Measurements from ENCODE around the gene DCAF8.

The DCAF8 gene

GRCh38 chr1:160264795-160265307, 2.5 kb upstream of the DCAF8 start:
- no peak for DNase-seq (ENCODE audit: low read depth in 2 of 2)

- peak; percentile 58 to 62 for DNase-seq (ENCODE audit: low read depth in 2 of 2)
Measured at GRCh38 chr1:160261556-160261892, 825 bp downstream of the DCAF8 start.

- no peak for DNase-seq (ENCODE audit: low read depth in 2 of 2)
Measured at GRCh38 chr1:160260406-160261382, 1.7 kb downstream of the DCAF8 start.

- no peak for DNase-seq (ENCODE audit: low read depth in 2 of 2)
Measured at GRCh38 chr1:160258177-160258798, 4.1 kb downstream of the DCAF8 start.

GRCh38 chr1:160257411-160258015, 4.8 kb downstream of the DCAF8 start:
- no peak for DNase-seq (ENCODE audit: low read depth in 2 of 2)

GRCh38 chr1:160256396-160257046, 5.8 kb downstream of the DCAF8 start:
- no peak for DNase-seq (ENCODE audit: low read depth in 2 of 2)

GRCh38 chr1:160255781-160256300, 6.5 kb downstream of the DCAF8 start:
- DNase-seq (ENCODE audit: low read depth in 2 of 2): no peak

GRCh38 chr1:160251687-160252526, 10.4 kb downstream of the DCAF8 start:
- DNase-seq (ENCODE audit: low read depth in 2 of 2): peak; percentile 22 to 25

GRCh38 chr1:160251011-160251410, 11.3 kb downstream of the DCAF8 start:
- no peak for DNase-seq (ENCODE audit: low read depth in 2 of 2)

- no peak for DNase-seq (ENCODE audit: low read depth in 2 of 2)
Measured at GRCh38 chr1:160247053-160247452, 15.3 kb downstream of the DCAF8 start.

- DNase-seq (ENCODE audit: low read depth in 2 of 2): no peak
Measured at GRCh38 chr1:160245434-160245833, 16.9 kb downstream of the DCAF8 start.

- DNase-seq (ENCODE audit: low read depth in 2 of 2): no peak
Measured at GRCh38 chr1:160244209-160244608, 18.1 kb downstream of the DCAF8 start.

- DNase-seq (ENCODE audit: low read depth in 2 of 2): no peak
Measured at GRCh38 chr1:160243767-160244166, 18.6 kb downstream of the DCAF8 start.

GRCh38 chr1:160239582-160240299, 22.6 kb downstream of the DCAF8 start:
- no peak for DNase-seq (ENCODE audit: low read depth in 2 of 2)

- no peak for DNase-seq (ENCODE audit: low read depth in 2 of 2)
Measured at GRCh38 chr1:160238408-160238807, 23.9 kb downstream of the DCAF8 start.

GRCh38 chr1:160237558-160237957, 24.8 kb downstream of the DCAF8 start:
- no peak for DNase-seq (ENCODE audit: low read depth in 2 of 2)

GRCh38 chr1:160236806-160237205, 25.5 kb downstream of the DCAF8 start:
- no peak for DNase-seq (ENCODE audit: low read depth in 2 of 2)

GRCh38 chr1:160232911-160233310, 29.4 kb downstream of the DCAF8 start:
- no peak for DNase-seq (ENCODE audit: low read depth in 2 of 2)

GRCh38 chr1:160228431-160228830, 33.9 kb downstream of the DCAF8 start:
- no peak for DNase-seq (ENCODE audit: low read depth in 2 of 2)

GRCh38 chr1:160227561-160227960, 34.8 kb downstream of the DCAF8 start:
- DNase-seq (ENCODE audit: low read depth in 2 of 2): no peak

Data from stimulated activated CD4-positive, alpha-beta T cell treated with anti-CD3 and anti-CD28 coated beads, Interleukin-15, amount 100 ng/mL, for 48 hours (primary cell).